GM21576 (cell line): ENCODE results near the gene PIEZO2.
A peak's percentile ranks its signal among the peaks of the same experiment; 100 is the strongest.
"Not testable (repeated sequence)": the region's sequence is repeated elsewhere in the genome, so short reads cannot be mapped to it uniquely, and the experiment has no call there.

ENCODE experiments used
- ATAC-seq: cut with Tn5 transposase; IDR thresholded peaks from one replicate; pipeline ENCODE4 v1.9.1; 2021; ENCODE audit warnings: mild to moderate bottlenecking, moderate library complexity; ENCODE audit not compliant: unreplicated experiment

PIEZO2 gene

DNA sequence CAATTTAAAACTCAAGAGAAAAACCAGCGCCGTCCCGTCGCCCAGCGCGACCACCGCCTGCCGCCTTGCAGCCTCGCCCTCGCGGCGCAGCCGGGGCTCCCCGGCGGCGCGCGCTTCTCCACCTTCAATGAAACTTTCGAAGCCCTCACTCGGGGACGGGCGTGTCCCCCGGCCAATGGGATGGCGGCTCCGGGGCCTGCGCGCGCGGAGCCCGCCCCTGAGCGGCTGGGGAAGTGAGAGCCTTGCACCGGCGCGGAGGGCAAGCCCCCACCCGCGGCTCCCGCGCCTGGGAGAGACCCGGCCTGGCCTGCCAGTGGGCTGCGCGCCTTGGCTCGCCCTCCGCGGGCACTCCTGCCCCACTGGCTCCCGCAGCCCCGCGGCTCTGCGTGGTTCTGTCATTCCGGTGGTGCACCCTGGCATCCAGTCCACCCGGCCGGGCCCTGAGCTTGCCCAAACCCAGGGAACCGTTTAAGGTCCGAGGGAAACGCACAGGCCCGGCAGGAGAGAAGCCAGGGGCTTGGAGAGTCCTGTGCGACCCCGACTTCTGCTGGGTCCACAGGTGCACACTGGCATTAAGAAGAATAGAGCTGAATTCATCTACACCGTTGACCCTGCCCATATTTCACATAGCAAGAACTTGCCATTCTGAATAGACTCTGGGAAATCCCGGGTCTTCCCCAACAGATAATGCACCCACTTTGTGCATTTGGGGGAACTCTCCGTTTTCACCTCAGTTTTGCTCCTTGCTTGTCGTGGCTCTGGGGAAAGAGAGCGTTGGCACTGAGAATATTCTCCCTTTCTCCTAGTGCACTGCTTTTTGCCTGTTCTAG lies at the start of gene PIEZO2:
Gene PIEZO2 (minus strand): TSS at position 129 of the 830 bp plus-strand sequence. CDS start 981 bp downstream, outside the sequence.
- peak; percentile 78 for ATAC-seq

DNA sequence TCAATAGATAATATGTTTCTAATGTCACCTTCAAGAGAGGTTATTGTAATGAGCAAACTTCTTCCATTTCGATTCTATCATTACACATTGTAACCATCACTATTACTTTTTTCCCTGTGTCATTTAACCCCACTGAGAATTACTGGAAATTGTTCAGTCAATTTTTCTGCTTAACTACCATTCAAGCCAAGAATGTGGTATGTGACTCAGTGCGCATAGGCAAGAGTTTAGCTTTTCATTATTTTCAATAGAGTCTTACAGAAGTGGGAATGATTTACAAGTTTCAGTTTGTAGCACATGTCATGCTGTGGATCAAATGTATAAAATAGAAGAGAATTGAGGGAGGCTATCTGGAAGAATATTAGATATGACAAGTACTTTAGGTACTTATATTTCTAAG lies 34.3 kb upstream of the PIEZO2 start:
- no peak for ATAC-seq

DNA sequence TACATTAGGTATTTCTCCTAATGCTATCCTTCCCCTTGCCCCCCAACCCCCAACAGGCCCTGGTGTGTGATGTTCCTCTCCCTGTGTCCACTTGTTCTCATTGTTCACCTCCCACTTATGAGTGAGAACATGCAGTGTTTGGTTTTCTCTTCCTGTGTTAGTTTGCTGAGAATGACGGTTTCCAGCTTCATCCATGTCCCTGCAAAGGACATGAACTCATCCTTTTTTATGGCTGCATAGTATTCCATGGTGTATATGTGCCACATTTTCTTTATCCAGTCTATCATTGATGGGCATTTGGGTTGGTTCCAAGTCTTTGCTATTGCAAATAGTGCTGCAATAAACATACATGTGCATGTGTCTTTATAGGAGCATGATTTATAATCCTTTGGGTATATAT lies 32.3 kb upstream of the PIEZO2 start:
- not testable (repeated sequence) for ATAC-seq

DNA sequence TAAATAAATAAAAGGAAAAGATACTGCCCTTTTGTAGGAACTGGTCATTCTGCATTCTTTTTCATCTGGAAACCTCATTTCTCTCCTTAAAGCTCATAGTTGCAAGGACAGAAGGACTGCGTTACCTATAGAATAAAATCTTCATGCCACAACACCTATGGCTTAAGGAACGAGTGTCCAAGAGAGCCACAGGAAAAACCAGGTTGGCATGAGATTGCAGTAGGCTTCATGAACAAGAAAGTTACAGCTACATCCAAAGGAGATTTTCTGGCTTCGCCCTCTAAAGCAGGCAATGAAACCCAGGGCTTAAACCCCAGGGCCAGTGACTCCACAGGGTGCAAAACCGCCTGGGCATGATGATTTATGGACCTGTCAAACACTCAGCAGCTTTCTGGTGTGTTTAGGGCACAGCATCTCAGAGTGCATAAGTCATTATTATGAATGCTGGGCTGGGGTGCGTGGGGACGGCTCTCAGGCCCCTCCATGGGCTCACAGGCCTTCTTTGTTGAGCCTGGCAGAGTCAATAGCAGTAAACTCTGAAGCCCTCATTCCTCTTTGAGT lies 30.7 kb upstream of the PIEZO2 start:
- ATAC-seq, result no peak

DNA sequence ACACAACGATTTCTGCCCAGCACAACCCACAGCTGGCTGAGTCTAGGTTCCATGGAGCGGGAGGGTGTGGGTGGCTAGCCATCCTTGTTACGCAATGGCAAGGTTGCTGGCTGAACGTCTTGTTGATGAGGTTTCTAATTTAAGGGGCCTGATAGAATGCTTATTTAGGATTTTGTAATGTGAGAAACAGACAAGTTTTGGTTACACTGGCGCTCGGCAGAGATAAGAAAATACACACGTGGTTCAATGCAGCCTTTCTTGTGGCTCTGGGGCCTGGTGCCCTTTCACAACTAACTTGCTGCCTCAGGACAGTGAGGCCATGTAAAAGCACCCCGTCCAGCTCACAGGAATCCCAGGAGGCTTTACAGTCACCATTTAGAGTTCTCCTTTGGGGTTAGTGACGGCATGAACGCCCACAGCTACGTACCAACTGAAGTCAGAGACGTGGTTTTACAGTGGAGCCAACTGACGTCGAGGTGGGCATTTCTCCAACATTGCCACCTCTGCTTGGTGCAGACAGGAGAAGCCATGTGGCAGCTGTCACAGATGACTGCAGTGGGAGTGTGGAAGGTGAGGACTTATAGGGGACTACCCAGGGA lies 29.7 kb upstream of the PIEZO2 start:
- ATAC-seq, result no peak

DNA sequence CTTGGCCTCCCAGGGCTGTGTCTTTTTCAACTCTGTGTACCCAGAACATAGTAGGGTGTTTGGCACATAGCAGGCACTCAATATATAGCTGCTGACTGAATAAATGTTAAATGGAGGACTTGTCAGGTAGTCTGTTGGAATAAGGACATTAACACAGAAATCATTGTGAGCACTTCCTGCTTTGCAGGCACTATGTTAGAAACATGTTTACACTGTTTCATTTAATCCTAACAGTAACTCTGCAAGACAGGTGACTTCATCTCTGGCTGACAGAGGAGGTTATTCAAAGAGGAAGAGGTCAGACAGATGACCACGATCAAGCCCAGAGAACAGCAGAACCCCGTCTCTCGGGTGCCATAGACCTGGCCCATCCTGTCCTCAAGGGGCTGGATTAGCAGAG lies 28.0 kb upstream of the PIEZO2 start:
- ATAC-seq, result no peak

DNA sequence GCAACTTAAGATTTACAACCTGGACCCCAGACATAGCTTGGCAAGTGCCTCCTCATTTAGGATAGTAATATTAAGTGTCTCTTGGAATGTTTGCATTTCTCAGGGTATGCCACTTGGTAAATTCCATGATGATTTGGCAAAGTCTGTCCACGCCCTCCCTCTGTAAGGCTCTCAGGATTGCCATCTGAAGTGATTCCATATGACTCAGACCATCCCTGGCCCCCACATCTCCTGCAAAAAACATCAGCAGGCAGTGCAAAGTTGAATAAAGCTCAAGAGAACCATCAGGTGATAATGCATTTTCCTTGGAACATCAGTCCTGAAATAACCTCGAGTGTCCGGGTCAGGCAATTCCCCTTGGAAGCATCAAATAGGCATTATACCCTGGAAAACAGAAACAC lies 27.1 kb upstream of the PIEZO2 start:
- no peak for ATAC-seq

DNA sequence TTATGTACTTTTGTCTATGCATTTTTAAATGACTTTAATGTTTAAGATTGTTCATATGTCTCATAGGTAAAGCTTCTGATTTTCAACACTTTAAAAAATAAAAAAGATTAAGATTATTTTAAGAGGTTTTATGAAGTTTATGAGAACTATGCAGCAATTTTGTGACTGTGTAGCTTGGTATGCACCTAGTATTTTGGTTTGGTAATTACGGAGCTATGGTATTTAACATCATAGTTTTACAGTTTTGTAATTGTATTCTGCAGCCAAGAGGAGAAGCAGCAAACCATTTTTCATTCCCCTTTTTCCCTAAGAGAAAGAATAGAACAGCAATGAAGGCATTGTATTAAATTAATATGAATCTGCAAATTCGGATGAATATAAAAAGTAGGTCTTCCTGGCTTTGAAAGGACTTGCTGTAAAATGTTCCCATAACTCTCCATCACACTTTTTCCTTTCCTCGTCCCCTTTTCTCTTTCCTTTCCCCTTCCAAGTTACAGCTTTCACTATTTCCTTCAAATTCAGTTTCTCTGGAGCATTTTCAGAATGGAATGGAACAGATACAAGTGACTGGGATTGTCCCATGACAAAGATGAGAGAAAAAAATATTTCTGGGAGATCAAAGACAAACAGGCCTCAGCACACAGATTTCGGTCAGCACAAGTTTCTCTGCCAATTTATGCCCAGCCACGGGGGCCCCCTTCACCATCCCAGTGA lies 26.1 kb upstream of the PIEZO2 start:
- no peak for ATAC-seq

DNA sequence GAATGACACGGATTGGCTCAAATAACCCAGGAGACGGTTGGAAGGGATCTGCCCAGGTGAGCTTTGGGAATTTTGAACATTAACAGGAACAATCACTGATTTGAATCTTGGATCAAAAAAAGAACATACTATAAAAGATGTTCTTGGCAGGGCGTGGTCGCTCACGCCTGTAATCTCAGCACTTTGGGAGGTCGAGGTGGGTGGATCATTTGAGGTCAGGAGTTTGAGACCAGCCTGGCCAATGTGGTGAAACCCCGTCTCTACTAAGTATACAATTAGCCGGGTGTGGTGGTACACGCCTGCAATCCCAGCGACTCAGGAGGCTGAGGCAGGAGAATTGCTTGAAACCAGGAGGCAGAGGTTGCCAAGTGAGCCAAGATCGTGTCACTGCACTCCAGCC lies 24.8 kb upstream of the PIEZO2 start:
- ATAC-seq, result not testable (repeated sequence)

DNA sequence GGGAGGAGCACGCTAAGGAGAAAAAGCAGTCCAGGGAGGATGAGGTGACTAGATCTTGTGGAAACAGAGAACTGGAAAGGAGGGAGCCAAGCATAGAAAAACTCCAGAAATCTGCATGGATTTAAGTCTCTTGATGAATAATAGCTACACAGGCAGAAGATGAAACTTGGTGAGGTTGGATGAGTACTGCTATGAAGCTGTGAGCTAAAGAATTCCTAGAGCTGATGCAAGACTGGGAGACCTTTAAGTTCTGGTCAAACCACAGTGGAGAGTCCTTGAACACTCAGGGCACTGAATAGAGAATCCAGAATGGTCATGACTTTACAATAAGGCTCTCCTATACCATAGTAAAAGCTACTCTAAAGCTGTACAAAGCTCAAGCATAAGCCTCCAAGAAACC lies 18.4 kb upstream of the PIEZO2 start:
- ATAC-seq, result no peak

DNA sequence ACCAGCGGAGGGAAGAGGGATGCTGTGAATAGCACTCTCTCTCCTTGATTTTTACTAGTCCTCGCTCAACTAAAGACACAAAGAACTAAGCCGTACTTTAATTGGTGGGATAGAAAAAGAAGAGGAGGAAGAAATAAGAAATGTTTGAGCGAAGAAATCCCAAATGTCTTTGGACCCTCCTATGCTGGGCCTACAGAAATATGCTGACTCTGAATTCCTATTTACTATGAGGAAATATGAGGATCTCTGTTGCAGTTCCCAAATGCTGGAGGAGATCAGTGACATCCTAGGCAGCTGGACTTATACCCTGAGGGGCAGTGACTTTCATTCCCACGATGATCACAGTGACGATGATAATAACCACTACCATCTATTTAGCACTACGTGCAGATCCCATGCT lies 16.6 kb upstream of the PIEZO2 start:
- ATAC-seq, result no peak

DNA sequence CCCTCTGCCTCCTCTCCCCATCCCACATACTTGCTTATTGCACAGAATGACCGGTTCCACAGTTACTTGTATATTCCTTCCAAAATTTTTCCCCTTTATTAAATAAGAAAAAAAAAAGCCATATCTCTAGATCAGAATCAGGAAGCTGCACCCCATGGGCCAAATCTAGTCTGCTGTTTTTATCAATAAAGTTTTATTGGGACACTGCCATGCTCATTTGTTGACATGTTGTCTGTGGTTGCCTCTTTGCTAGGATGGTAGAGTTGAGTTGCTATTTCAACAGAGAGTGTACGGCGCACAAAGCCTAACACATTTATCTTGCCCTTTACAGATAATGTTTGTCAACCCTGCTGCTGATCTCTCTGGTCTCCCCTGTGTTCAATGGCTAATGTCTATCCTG lies 15.8 kb upstream of the PIEZO2 start:
- ATAC-seq, result no peak

DNA sequence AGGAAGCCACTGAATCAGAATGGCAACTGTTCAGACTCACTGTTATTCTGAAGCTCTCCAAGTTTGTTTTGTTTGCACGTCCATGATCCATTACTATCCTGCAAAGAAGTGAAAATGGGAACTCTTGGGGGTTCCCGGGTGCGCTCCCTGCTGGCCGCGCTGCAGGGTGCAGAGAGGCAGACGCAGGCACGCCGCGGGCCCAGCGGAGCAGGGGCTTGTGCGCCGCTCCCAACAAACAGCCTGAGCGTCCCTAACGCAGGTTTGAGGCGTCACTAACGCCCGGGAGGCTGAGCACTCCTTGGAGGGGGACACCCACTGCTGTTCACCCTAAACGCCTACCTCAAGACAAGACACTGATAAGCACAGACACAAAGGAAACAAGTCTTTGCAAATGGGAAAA lies 14.3 kb upstream of the PIEZO2 start:
- no peak for ATAC-seq

DNA sequence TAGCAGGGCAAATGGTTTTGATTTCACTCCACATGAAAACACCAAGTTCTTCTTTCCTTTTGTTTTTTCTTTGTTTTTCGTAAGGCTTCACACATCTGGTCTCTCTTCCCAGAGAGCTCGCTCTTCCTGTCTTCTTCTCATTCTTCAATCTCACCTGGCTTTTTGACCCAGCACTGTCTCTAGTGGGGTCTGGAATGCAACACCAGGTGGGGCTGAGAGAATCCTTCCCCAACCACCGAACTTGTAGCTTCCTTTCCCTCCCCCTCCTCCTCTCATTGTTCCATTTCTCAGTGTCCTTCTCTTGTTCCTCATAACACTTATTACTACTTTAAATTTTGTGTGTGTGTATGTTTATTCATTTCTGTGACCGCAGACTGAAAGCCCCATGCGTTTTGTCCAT lies 13.5 kb upstream of the PIEZO2 start:
- ATAC-seq, result no peak

DNA sequence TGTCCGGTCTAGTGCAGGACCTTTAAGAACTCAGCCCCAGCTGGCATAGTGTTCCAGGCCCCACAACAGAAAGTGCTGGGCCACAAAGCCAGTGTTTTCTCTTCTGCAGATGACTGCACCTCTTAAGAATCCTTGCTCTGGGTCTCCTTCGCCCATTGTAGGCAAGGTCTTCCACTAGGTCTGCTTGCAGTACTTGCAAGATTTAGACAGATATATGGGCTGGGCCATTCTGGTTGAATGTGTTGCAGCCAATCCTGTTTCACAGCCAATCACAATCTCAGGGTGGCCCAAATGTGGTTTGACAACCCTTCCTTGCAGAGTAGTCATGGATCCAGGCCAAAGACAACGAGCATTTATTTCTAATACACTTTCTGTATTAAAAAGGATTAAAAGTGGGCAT lies 13.1 kb upstream of the PIEZO2 start:
- no peak for ATAC-seq

DNA sequence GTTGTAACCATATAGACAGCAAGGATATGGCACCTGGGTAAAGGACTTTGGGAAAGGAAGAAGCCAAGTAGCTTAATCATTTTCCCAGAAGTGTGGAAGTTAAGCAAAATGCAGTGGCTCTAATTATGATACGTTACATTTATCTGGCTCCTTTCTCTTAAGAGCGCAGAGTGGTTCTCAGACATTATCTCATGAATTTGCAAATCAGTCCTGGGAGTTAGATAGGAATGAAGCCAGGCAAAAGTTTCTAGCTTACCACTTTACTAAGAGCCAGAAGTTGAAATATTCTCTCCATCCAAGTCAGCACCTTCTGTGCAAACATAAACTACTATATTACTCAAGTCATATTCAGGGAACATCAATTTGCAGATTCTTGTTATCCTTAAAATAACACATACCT lies 10.9 kb upstream of the PIEZO2 start:
- no peak for ATAC-seq

DNA sequence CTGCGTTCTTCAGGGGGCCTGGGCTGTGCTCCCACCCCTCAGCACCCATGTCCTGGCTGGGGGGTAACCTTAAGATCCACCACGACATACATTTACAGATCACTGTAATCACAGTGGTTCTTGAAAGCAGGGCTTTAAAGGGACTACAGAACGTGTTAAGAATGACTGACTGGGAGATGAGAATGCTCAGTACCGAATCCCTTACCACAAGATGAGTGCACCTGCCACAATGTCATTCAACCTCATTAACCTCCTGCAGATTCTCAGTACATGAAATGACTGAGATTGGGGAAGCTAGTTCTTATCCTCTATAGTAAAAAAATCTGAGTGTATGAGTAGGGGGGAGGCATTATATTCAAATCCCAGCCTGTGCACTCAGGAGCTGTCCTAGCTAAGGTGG lies 10.5 kb upstream of the PIEZO2 start:
- ATAC-seq, result no peak

DNA sequence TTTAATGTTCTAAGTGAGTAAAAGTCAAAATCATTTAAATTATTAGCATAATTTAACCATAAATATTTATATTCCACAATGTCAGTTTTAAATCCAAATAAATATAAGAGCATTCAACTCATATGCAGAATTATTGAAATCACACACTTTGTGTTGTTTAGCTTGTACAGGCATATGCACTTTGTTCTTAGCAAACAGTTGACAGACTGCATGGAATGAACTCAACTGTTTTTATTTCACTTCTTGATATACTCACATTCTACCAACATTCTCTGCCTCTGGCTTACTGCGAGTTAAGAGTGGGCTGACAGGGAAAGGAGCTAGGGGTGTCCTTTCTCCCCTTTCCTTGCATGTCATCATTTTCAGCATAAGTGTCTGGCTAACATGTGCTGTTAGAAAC lies 7.6 kb upstream of the PIEZO2 start:
- ATAC-seq, result no peak

DNA sequence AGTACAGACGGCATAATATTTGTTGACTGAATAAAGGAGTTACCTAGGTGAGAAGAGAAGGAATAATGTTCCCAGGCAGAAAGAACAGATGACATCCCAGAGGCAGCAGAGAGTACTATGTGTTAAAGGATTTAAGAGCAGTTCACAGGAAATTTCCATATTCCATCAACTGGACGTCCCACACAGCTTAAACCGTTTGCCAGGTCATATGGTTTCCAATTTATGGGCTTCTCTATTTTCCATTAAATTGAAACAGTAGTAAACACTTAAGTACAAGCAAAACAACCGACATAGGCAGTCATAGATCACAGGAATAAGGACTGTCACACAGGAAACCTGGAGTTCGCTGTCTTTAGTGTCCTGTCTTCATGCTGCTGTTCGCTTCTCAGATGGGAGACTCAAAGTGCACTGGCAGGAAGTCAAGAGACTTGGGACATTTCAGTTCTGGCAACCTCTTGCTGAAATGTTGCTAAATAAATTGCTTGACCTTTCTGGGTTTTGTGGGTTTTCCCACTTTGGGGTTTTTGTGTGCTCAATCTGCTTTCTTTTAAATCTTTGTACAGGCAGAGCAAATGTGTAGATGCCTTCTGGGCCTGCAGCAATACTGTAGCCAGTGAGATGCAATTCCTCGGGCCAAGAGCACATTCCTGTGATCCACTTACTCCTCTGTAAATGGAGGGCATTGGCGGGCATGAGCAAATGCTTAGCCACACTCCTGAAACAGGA lies 5.8 kb upstream of the PIEZO2 start:
- no peak for ATAC-seq

DNA sequence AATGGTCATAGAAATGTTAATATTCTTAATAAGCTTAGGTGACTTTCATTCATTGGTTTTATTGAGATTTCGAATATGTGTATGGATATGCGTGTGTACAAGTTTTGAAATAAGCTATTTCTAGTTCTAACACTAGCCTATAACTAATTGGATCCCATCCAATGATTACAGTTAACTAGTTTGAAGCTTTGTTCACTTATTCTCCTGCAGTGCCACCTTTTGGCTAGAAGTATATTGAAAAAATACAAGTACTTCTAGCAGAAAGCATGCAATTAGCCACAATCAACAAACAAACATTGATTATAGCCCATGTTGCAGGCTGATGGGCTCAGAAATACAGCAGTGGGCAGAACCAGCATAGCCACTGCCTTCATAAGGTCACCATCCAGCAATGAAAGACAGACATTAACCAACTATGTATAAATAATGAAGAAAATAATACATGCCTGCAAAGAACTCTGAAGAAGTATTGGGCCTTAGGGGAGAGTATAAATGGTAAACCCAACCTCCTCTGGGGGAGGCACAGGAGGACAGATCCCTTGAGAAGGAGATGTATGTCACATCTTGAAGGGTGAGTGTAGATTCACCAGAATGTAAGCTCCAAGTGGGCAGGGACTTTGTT lies 5.1 kb upstream of the PIEZO2 start:
- no peak for ATAC-seq

DNA sequence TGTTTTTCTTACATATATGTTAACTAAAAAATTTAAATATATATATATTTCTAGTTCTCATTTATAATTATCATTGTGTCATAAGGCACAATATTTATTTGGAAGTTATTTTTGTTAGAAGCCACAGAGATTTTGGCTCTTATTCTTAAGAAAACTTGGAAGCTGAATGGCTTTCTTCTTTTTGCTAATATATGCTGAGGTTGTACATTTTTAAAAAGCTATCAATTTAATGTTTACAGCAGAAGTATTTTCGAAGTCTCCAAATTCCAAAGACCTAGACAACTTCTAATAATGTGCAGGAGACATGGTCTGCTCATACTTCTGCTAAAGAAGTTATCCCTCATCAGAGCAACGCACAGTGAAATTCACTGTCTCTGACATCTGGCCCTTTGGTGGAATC lies 3.7 kb upstream of the PIEZO2 start:
- ATAC-seq, result no peak
